Cardiac atrium fibroblast (primary cell): ENCODE data around the gene C1QTNF9B. TPM values are rescaled to one million over a fixed set of nuclear protein-coding genes. Genes with fewer than 3 reads are reported as not detected.

Experiments
- total RNA-seq: library from RNA; depleted of rRNA; stranded (reverse); fragments of >200 nt; gene quantifications from 2 replicates; pipeline ENCODE4 v1.2.3, GENCODE V29; 2015

Gene C1QTNF9B
- 2.2 TPM in 1 of 2 replicates, not detected in the other for total RNA-seq

DNA sequence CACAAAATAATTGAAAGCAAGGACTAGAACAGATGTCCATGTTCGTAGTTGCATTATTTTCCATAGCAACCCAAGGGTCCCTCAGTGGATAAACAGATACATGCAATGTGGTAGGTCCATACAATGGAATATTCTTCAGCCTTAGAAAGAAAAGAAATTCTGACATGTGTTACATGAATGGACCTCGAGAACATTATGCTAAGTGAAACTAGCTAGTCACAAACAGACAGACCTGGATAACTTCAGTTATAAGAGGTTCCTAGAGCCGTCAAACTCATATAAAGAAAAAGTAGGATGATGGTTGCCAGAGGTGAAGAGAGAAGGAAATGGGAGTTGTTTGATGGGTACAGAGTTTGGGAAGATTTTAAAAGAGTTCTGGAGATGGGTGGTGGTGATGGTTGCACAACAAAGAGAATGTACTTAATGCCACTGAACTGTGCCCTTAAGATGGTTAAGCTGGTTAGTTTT is at the start of gene C1QTNF9B:
C1QTNF9B (minus strand) TSS at position 51 of the 468 bp plus-strand sequence.

GRCh38 chr13:23888658-23889614 is 8.4 kb downstream of the C1QTNF9B start, which contains the start of gene MIPEP:
Gene MIPEP, minus strand, starts transcription at chr13:23889400. Its CDS starts 80 bp downstream, at chr13:23889320.

Other genes starting within 250 kb of the C1QTNF9B start
- 12.8 and 14.1 TPM in 2 replicates for gene MIPEP, start 8.1 kb downstream of the C1QTNF9B start, total RNA-seq